NT2/D1 (cell line): ENCODE data around the gene CSTF3.

ENCODE experiments used
- SUZ12 ChIP-seq: IDR thresholded peaks from 2 replicates; pipeline ENCODE4 v1.6.1; 2011; ENCODE audit not compliant: insufficient read length, insufficient read depth; ENCODE audit errors: extremely low read depth
- ZNF274 ChIP-seq: IDR thresholded peaks from 2 replicates; pipeline ENCODE4 v1.6.1; 2011; ENCODE audit warnings: mild to moderate bottlenecking, low read depth, low read length

DNA sequence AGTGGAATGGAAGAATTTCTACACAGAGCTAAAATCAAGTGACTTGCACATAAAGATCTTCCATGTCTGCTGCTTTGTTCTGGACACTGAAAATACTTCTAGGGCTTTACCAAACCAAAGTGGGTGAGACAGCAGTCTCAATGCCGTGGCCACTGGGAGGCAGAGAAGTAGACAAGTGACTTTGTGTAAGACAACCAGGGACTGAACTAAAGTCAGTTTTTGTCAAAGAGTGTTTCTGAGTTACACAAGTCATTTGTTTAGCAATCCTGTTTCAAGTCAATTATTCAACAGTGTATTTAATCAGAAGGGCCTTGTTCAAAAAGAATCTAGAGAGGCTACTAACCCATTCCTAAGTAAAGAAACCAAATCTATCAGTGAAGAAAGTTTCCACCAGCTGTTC, 75.3 kb downstream of the CSTF3 start:
- TF ChIP-seq ZNF274 (no peak), SUZ12 (no peak)
